AG08395 (cell line): Measurements from ENCODE around the gene PSENEN.
"Not testable (repeated sequence)": the region's sequence is repeated elsewhere in the genome, so short reads cannot be mapped to it uniquely, and the experiment has no call there.

Experiments
- DNase-seq: peaks from one replicate; pipeline ENCODE4 v3.0.0; 2012; ENCODE audit warnings: mixed read lengths, low spot score

The PSENEN gene

GRCh38 chr19:35718345-35719041 lies 27.0 kb upstream of the PSENEN start:
- DNase-seq: peak; percentile 33

GRCh38 chr19:35719402-35720162 lies 25.9 kb upstream of the PSENEN start:
- no peak for DNase-seq

GRCh38 chr19:35720163-35720524 lies 25.3 kb upstream of the PSENEN start:
- DNase-seq: no peak

- DNase-seq: no peak
These were observed 24.8 kb upstream of the PSENEN start for GRCh38 chr19:35720648-35721047.

- DNase-seq: no peak
These were observed 24.1 kb upstream of the PSENEN start for GRCh38 chr19:35721374-35721773.

- DNase-seq: no peak
These were observed 23.0 kb upstream of the PSENEN start for GRCh38 chr19:35722461-35722860.

GRCh38 chr19:35722897-35723296 lies 22.6 kb upstream of the PSENEN start:
- no peak for DNase-seq

- DNase-seq: no peak
These were observed 21.8 kb upstream of the PSENEN start for GRCh38 chr19:35723671-35724070.

GRCh38 chr19:35724132-35724531 lies 21.3 kb upstream of the PSENEN start:
- DNase-seq: not testable (repeated sequence)

- DNase-seq: no peak
These were observed 20.9 kb upstream of the PSENEN start for GRCh38 chr19:35724560-35724959.

GRCh38 chr19:35725216-35725861 lies 20.1 kb upstream of the PSENEN start:
- DNase-seq: no peak

GRCh38 chr19:35727053-35727955 lies 18.1 kb upstream of the PSENEN start:
- DNase-seq: no peak

GRCh38 chr19:35727956-35728706 lies 17.3 kb upstream of the PSENEN start:
- no peak for DNase-seq

GRCh38 chr19:35729021-35729420 lies 16.4 kb upstream of the PSENEN start:
- DNase-seq: no peak

- no peak for DNase-seq
These were observed 15.7 kb upstream of the PSENEN start for GRCh38 chr19:35729763-35730162.

GRCh38 chr19:35730326-35730725 lies 15.1 kb upstream of the PSENEN start:
- no peak for DNase-seq

- no peak for DNase-seq
These were observed 14.1 kb upstream of the PSENEN start for GRCh38 chr19:35731353-35731752.

GRCh38 chr19:35731779-35732405 lies 13.6 kb upstream of the PSENEN start:
- no peak for DNase-seq

GRCh38 chr19:35732540-35733179 lies 12.8 kb upstream of the PSENEN start:
- no peak for DNase-seq
